Neural crest cell (in vitro differentiated cells): Measurements from ENCODE around the gene OSBPL1A. TPM values are rescaled to one million over a fixed set of nuclear protein-coding genes. Genes with fewer than 3 reads are reported as not detected.

Experiments
- DNase-seq: peaks from one replicate; pipeline ENCODE4 v3.0.0; 2021; ENCODE audit warnings: low read depth, mixed read lengths, low spot score
- H3K27ac Mint-ChIP-seq: one replicate; pipeline ENCODE4 v1.8.0; 2021; ENCODE audit warnings: mild to moderate bottlenecking, mixed read lengths; ENCODE audit not compliant: unreplicated experiment
- H3K27me3 Mint-ChIP-seq: 2 replicates; pipeline ENCODE4 v1.8.0; 2021; ENCODE audit warnings: low read depth, mild to moderate bottlenecking, mixed read lengths
- H3K36me3 Mint-ChIP-seq: 2 replicates; pipeline ENCODE4 v1.8.0; 2021; ENCODE audit warnings: low read depth, mild to moderate bottlenecking, mixed read lengths
- H3K4me1 Mint-ChIP-seq: 2 replicates; pipeline ENCODE4 v1.8.0; 2021; ENCODE audit warnings: mixed read lengths
- H3K4me3 Mint-ChIP-seq: one replicate; pipeline ENCODE4 v1.8.0; 2021; ENCODE audit warnings: mild to moderate bottlenecking, mixed read lengths
- H3K9me3 Mint-ChIP-seq: 2 replicates; pipeline ENCODE4 v1.8.0; 2021; ENCODE audit warnings: mixed read lengths
- CTCF ChIP-seq: fragments of 200-600 bp; sonication (generic); conservative IDR thresholded peaks from 2 replicates; pipeline ENCODE4 v1.5.0; 2021; ENCODE audit warnings: antibody characterized with exemption, mild to moderate bottlenecking
- total RNA-seq: library from RNA; stranded (reverse); gene quantifications from 2 replicates; pipeline ENCODE4 v1.2.1, GENCODE V29; 2021

OSBPL1A gene
- total RNA-seq, 1 donor from 2014 or later = 45.8 TPM

DNA sequence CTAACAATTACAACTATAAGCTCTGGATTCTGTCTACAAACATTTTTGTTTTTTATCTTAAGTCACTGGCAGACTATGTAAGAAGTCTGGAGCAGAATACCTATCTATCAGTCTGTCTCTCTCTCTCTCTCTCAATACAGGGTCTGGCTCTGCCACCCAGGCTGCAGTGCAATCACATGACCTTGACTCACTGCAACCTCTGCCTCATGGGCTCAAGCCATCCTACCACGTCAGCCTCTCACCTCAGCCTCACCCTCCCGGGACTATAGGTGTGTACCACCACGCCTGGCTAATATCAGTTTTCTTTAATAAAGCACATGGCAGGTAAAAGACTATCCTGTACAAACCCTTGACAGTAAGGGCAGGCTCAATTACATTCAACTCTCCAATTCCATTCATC lies 96.9 kb downstream of the OSBPL1A start:
- no peaks in the 10 kb centered on the region for H3K4me1 Mint-ChIP-seq
- H3K27me3 Mint-ChIP-seq = no peaks in the 10 kb centered on the region
- no peak overlapping the region for H3K27ac Mint-ChIP-seq
- H3K4me3 Mint-ChIP-seq = no peak overlapping the region
- no peaks in the 10 kb centered on the region for H3K9me3 Mint-ChIP-seq
- DNase-seq = no peak
- no peak for TF ChIP-seq CTCF
- H3K36me3 Mint-ChIP-seq = peaks cover 31% of the 10 kb centered on the region

DNA sequence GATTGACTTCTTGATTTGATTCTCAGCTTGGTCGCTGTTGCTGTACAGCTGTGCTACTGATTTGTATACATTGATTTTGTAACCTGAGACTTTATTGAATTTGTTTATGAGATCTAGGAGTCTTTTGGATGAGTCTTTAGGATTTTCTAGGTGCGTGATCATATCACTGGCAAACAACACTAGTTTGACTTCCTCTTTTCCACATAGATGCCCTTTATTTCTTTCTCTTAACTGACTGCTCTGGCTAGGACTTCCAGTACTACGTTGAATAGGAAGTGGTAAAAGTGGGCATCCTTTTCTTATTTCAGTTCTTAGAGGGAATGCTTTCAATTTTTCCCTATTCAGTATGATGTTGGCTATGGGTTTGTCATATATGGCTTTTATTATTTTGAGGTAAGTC lies 101.3 kb downstream of the OSBPL1A start:
- no peaks in the 10 kb centered on the region for H3K4me1 Mint-ChIP-seq
- H3K36me3 Mint-ChIP-seq = peaks cover 24% of the 10 kb centered on the region
- no peaks in the 10 kb centered on the region for H3K27me3 Mint-ChIP-seq
- no peak for TF ChIP-seq CTCF
- H3K9me3 Mint-ChIP-seq = no peaks in the 10 kb centered on the region
- no peak overlapping the region for H3K27ac Mint-ChIP-seq
- DNase-seq = no peak
- no peak overlapping the region for H3K4me3 Mint-ChIP-seq

DNA sequence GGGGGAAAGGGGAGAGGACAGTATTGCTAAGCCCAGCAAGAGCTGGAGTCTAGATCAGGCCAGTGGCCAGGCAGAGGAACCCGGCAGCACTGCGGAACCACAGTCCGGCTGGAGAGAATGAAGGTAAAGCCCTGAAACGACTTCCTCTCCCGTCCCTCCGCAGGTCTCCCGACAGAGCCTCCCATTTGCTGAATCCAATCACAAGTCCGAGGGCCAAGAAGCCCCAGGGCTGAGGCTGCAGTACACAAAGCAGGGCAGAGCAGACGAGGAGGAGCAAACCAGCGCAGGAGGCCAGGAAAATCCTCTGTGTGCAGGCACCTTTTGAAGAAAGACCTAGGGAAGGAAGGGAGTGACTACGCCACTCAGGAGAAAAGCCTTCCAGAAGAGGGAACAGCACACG lies 104.4 kb downstream of the OSBPL1A start:
- no peak for DNase-seq
- no peak overlapping the region for H3K27ac Mint-ChIP-seq
- peaks cover 7% of the 10 kb centered on the region for H3K36me3 Mint-ChIP-seq
- no peaks in the 10 kb centered on the region for H3K9me3 Mint-ChIP-seq
- H3K4me1 Mint-ChIP-seq = no peaks in the 10 kb centered on the region
- H3K4me3 Mint-ChIP-seq = no peak overlapping the region
- H3K27me3 Mint-ChIP-seq = no peaks in the 10 kb centered on the region
- TF ChIP-seq CTCF = no peak

- no peaks in the 10 kb centered on the region for H3K9me3 Mint-ChIP-seq
- peaks cover 6% of the 10 kb centered on the region for H3K4me1 Mint-ChIP-seq
- no peak overlapping the region for H3K4me3 Mint-ChIP-seq
- H3K27ac Mint-ChIP-seq = no peak overlapping the region
- H3K27me3 Mint-ChIP-seq = no peaks in the 10 kb centered on the region
- no peak for DNase-seq
- no peak for TF ChIP-seq CTCF
- peaks cover 15% of the 10 kb centered on the region for H3K36me3 Mint-ChIP-seq
Observed at GRCh38 chr18:24278591-24278990, 119.0 kb downstream of the OSBPL1A start.

DNA sequence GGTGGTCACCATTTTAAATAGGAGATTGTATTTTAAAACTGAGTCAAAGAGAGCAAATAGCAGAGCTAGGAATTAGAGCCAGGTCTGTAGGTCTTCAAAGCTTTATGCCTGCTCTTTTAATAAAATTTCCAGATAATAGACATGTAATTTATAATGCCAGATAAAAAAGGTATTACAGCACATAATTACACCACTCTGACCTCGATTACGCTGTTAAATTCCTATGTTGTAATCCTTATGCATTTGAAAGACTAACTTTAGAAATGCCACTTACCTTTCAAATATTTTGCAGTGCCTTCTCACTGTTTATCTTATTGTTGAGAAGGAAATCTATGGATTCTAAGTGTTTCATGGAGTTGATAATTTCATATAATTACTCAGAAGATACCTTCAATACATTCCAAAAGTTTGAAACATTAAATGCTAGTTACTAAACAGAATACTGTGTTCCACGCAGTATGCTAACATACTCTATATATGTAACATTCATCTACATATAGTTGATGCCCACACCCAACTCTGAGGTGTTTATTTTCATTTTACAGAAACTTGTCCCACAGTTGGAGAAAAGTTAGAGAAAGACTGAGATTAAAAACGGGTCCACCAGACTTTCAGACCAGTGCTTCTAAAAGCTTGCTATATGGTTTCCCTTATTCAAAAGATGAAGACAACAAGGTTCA lies 120.0 kb downstream of the OSBPL1A start:
- Mint-ChIP-seq H3K36me3 (peaks cover 14% of the 10 kb centered on the region), H3K27me3 (no peaks in the 10 kb centered on the region), H3K9me3 (no peaks in the 10 kb centered on the region), H3K4me1 (peaks cover 6% of the 10 kb centered on the region), H3K27ac (no peak overlapping the region), H3K4me3 (no peak overlapping the region)
- no peak for DNase-seq
- TF ChIP-seq CTCF = no peak
